Measurements from ENCODE around the gene PPTC7.

- TF ChIP-seq, protein P1, sequence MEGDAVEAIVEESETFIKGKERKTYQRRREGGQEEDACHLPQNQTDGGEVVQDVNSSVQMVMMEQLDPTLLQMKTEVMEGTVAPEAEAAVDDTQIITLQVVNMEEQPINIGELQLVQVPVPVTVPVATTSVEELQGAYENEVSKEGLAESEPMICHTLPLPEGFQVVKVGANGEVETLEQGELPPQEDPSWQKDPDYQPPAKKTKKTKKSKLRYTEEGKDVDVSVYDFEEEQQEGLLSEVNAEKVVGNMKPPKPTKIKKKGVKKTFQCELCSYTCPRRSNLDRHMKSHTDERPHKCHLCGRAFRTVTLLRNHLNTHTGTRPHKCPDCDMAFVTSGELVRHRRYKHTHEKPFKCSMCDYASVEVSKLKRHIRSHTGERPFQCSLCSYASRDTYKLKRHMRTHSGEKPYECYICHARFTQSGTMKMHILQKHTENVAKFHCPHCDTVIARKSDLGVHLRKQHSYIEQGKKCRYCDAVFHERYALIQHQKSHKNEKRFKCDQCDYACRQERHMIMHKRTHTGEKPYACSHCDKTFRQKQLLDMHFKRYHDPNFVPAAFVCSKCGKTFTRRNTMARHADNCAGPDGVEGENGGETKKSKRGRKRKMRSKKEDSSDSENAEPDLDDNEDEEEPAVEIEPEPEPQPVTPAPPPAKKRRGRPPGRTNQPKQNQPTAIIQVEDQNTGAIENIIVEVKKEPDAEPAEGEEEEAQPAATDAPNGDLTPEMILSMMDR (IDR thresholded peaks at IDR 0.05), result no peak
- TF ChIP-seq POLR2A (IDR thresholded peaks at IDR 0.05), result no peak
Observed at GRCh38 chr12:110575326-110575725, 7.8 kb downstream of the PPTC7 start.

Measured in uterus (tissue), 2 donors.